Anterior cingulate cortex (tissue), 58 donors: ENCODE data around the gene NDUFA3.

Experiments used
- DNase-seq, 58 donors: peaks; one replicate each; lab custom pipeline; 2025; lab: John Stamatoyannopoulos, UW

NDUFA3 gene

DNA sequence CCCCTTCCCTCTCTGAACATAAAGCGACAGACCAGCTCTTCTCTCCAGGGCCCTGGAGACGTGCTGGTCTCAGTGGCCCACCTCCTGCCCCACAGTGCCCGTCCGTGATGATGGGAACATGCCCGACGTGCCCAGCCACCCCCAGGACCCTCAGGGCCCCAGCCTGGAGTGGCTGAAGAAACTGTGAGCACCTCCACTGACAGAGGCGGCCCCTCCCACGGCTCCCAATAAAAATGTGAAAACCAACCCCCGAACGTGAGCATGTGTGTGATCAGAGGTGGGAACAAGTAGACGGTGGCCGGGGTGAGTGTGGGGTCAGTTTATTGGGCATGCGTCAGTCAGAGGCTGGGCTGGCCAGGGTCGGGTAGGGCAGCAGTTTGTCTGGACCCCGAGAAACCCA is 4.1 kb downstream of the NDUFA3 start:
- no peak for DNase-seq

DNA sequence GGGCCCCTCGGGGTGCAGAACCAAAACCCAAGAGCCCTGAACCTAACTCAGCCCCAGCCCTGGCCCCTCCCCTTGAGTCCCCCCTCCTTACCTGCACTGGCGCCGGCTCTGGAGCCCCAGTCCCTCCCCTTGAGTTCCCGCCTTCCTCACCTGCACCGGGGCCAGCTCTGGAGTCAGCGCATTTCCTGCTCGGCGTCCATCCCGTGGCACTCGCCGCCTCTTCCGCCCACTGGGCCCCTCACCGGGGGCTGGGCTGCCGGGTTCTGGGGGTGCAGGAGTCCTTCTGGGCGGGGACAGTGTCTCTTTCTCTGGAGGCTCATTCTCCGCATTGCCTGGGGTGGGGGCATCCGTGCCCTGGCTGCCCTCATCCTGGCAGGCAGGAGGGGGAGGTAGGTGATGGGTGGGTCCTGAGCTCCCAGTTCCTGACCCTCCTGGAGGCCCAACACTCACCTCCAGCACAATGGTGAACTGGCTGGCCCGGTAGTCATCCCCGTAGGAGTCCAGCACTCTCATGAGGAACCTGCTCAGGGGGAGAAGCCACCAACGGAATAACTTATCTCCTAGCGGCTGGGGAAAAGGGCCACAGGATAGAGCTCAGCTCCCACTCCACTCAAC is 5.3 kb downstream of the NDUFA3 start:
- DNase-seq: no peak

DNA sequence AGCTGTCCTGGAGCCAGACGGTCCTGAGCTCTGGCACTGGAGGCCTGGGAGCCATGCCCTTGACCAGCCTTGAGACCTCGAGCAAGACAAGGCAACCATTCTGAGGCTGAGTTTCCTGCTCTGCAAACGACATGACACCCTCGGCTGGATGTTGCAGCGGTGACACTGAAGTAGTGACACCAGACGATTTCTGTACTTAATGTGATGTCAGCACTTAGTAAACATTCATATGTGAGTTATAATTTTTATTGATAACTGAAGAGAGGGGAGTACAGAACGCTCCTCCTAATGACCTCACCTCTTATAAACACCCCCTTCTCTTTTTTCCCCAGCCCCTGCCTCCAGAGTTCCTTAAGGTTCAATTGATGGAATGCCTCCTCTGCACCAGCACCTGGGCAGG is 5.8 kb downstream of the NDUFA3 start:
- no peak for DNase-seq

DNA sequence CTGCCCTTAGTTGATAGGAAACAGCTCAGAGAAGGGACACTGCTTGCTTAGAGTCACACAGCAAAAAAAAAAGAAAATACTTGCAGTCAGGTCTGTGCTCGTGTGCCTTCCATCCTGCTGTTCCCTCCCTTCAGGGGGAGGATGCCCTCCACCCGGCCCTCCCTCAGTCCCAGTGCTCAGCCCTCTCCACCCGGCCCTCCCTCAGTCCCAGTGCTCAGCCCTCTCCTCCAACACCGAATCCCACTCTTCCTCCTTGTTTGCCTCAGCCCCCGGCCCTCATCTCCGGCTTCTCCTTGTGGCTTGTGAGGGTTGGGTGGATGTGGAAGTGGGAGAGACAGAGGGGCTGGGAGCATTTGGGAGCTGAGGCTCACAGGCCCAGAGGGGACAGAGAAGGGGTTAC is 7.0 kb downstream of the NDUFA3 start:
- peak in 1 of 58 donors; percentile 6 for DNase-seq

DNA sequence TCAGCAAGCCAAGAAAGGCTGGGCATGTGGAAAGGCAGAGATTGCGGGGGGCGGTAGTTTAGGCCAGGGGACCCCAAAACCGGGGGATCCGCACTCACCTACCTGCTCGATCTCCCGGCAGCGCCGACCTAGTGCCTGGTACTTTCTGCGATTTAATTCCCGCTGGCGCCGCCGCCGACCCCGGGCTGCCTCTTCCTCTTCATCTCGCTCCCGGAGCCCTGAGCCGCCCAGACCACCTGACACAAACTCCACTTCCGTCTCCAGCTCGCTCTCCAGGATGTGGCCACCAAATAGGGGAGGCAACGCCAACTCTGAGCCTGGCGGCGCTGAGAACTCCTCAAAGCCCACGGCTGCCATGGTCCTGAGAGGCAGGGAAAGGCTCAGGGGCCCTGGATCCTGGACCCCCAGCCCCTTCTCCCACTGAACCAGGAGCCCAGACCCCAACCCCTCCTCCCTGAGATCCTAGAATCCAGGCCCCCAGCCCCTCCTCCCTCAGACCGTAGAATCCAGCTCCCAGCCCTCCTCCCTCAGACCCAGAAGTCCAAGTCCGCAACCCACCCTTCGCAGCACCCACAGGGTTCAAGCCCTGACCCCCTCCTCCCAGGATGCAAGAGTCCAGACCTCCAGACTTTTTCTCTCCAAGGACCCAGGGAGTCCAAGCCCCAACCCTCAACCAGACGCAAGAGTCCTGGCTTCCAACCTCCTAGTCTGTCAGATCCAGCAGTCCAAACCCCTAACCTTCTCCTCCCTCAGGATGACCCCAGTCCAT is 11.9 kb downstream of the NDUFA3 start:
- DNase-seq: peak in 42 of 58 donors; percentile 5 to 62 (median 26)

DNA sequence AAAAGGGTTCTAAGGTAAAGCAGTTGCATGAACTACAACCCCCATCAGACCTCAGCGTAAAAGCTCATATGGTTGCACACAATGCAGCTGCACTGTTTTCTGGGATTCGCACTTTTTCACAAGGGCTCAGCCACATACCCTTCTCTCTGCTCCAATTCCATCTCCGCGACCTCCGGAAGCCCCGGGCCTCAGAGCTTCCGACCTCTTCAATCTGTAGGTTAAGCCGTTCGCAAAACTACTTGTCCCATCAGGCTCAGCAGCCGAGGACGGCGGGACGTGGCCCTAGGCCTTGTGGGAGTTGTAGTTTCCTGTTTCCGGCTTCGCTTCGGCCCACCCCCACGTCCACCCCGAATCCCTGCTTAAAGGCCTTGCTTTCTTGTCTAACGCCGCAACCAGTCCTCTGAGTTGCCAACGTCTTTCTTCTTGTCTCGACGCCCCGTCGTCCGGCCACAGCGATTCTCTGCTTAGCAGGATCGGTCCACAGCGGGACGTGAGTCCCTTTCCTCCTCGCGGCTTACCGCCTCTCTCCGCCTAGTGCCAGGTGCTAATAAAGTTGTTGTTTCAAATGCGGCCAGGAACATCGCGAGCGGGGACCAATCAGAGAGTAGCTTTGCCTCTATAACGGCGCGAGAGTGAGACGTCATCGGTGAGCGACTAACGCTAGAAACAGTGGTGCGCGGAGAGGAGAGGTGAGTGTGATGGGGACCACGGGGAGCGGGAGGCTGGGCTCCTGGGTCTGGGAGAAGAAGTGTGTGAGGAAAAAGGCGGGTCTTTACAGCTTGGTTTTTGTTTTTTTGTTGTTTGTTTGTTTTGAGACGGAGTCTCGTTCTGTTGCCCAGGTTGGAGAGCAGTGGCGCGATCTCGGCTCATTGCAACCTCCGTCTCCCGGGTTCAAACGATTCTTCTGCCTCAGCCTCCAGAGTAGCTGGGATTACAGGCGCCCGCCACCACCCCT is 12.7 kb downstream of the NDUFA3 start, which contains the start of the genes PRPF31 and TFPT:
Gene PRPF31 (plus strand): TSS at position 646 of the 955 bp plus-strand sequence. CDS start 2,525 bp downstream, outside the sequence.
Gene TFPT (minus strand): TSS at position 549 of the 955 bp plus-strand sequence. CDS start 388 bp downstream, at position 161.
- DNase-seq: peak; percentile 47 to 100 (median 96)

DNA sequence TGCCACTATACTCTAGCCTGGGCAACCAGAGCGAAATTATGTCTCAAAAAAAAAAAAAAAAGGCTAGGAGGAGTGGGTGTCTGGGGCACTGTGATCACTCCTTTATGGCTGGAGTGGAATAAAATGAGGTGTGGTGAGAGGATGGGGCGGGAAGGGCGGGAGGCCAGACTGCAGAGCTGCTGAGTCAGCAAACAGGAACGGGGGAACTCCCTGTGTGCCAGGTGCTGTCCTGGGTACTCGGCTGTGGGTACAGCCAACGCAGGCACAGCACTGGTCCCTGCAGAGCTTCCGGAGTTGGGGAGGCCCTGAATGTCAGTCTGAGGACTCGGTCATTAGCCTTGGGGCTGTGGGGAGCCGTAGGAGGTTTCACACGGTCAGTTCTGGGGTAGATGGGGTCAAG is 18.6 kb downstream of the NDUFA3 start:
- DNase-seq: no peak

DNA sequence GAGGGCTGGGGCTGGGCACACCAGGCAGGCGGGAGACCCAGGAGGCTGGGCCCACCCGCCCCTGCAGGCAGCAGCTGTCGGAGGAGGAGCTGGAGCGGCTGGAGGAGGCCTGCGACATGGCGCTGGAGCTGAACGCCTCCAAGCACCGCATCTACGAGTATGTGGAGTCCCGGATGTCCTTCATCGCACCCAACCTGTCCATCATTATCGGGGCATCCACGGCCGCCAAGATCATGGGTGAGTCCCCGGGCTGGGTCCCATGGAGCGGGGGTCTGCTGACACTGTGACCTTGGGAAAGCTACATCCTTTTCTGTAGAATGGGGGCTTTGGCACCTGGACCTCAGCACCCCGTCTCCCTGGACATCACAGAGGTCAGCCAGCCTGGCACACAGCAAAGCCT is 21.0 kb downstream of the NDUFA3 start:
- DNase-seq: no peak

DNA sequence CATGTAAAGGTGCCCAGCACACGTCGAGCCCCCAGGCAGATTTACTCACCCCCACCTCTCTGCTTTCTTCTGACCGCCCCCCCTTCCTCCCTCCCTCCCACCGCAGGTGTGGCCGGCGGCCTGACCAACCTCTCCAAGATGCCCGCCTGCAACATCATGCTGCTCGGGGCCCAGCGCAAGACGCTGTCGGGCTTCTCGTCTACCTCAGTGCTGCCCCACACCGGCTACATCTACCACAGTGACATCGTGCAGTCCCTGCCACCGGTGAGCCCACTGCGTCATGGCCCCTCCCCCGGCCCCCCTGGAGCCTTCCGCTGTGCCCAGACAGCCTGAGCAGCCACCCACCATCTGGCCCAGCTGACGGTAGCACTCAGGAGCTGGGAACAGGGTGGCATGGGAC is 21.7 kb downstream of the NDUFA3 start:
- DNase-seq: no peak

DNA sequence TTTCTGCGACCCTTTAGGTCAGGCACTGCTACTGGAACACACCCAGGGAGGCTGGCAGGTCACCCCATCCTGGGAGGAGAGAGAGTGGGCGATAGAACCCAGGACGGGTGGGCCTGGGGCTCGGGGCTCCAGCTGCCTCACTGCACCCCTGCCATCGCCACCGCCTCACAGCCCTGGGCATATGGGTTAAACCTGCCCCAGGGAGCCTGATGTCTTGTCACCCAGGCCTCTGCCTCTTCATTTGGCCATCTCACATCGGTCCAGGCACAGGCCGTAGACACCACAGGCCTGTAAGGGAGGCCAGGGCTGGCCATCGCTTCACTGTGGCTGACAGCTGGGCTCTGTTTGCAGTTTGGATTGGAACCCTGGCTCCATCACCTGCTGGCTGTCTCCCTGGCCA is 23.1 kb downstream of the NDUFA3 start:
- no peak for DNase-seq

DNA sequence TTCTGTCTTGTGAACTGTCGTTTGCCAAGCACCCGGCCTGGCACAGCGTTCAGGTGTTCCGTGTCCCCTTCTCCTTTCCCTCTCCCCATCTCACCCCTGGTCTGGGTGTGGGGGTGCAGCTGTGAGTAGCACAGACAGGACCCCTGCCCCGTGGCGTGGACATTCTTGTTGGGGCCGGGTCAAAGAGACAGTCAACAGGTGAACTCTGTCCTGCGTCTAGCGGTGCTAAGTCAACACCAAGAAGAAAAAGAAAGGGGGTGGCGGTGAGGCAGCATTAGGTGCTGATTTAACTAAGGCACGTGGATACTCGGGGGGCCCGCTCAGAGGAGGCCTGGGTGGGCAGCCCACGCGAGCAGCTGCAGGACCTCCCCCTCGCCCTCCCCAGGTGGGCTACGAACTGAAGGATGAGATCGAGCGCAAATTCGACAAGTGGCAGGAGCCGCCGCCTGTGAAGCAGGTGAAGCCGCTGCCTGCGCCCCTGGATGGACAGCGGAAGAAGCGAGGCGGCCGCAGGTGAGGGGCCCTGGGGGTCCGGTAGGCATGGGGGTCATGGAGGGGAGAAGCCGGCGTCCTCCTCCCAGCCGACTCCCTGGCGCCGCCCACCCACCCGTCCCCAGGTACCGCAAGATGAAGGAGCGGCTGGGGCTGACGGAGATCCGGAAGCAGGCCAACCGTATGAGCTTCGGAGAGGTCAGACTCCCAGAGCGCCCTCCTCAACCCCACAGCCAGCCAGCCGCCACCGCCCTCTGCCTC is 25.2 kb downstream of the NDUFA3 start:
- DNase-seq: no peak

DNA sequence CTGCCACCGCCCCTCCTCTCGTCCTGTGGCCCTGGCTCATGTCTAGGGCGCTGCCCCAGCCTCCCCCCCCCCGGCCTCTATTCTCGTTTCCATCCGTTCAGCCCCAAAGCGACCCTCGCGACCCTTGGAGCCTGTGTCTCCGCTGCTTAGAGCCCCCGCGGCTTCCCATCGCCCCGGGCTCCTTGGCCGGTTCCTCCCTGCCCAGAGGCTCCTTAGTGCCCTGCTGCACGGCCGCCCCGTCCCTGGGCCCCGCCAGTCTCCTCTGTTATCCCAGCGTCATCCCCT is 25.7 kb downstream of the NDUFA3 start:
- no peak for DNase-seq

DNA sequence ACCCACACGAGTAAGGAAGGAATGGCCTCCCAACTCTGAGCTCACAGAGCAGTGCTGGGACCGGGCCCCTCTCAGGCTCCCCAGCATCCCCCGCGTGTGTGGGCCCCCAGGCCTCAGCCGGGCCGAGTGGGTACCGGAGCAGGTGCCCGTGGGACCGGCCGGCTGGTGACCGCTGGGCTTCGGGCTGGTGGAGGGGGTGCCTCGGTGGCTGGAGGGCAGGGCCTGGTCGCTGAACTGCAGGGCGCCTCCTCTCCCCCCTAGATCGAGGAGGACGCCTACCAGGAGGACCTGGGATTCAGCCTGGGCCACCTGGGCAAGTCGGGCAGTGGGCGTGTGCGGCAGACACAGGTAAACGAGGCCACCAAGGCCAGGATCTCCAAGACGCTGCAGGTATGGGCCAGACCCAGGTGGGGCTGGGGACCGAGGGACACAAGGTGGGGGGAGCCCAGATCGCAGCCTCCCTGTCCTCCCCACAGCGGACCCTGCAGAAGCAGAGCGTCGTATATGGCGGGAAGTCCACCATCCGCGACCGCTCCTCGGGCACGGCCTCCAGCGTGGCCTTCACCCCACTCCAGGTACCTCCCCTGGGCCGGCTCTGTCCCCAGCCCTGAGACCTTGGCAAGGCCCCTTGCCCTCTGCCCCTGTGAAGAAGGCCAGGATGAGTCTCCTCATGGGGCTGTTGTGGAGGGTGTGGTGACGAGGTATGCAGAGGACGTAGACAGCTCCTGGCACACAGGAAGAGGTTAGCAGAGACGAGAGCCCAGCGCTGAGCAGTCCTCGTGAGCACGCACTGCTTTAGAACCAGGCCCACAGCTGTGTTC is 26.4 kb downstream of the NDUFA3 start:
- no peak for DNase-seq

DNA sequence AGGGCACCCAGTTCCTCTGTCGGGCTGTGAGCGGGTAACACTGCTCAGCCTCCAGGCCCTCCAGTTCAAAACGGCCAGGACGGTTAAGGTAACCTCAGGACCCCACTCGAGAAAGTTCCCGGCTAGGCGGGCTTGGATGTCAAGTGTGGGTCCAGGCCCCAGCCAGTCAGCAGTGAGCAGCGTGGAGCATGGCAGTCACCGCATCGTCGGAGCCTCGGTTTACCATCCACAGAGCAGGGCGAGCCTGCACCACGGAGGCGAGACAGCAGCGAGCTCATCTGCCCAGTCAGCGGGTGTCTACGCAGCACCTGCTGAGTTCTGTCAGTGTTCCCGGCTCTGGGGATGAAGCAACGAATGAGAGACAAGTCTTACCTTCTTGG is 27.0 kb downstream of the NDUFA3 start:
- DNase-seq: no peak

DNA sequence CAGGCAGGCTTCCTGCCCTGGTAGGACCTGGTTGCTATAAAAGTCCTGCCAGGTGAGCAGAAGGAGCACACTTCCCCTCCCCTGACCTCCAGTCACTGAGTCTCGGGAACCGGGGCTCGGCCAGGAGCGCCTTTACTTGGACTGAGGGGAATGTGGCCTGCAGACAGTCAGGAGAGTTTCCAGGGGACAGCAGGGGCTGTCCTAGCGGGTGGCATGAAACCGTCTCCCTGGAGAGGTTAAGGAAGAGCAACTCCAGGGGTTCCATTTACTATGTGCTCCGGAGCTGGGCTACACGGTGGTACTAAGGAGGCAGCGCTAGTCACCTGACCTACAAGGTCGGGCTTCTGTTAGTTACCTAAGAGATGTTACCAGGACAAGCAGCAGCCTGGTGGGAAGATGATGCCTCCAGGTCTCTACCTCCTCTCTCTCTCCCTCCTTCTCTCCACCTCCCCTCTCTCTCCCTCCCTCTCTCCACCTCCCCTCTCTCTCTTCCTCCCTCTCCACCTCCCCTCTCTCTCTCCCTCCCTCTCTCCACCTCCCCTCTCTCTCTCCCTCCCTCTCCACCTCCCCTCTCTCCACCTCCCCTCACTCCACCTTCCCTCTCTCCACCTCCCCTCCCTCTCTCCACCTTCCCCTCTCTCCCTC is 30.8 kb downstream of the NDUFA3 start:
- peak in 9 of 58 donors; percentile 7 to 85 (median 17) for DNase-seq

DNA sequence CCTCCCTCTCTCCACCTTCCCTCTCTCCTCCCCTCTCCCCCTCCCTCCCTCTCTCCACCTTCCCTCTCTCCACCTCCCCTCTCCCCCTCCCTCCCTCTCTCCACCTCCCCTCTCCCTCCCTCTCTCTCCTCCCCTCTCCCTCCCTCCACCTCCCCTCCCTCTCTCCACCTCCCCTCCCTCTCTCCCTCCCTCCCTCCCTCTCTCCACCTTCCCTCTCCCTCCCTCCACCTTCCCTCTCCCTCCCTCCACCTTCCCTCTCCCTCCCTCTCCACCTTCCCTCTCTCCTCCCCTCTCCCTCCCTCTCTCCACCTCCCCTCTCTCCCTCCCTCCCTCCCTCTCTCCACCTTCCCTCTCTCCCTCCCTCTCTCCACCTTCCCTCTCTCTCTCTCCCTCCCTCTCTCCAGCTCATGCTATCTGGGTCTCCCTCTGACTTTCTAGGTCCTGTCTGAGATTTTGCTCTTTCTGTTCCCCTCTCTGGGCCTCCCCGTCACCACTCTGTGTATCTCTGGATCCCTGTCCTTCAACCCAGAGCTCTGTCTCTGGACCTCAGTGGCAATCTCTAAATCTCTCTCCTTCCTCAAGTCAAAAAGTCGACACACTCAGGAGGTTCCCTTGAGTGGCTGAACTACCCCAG is 31.4 kb downstream of the NDUFA3 start:
- no peak for DNase-seq

DNA sequence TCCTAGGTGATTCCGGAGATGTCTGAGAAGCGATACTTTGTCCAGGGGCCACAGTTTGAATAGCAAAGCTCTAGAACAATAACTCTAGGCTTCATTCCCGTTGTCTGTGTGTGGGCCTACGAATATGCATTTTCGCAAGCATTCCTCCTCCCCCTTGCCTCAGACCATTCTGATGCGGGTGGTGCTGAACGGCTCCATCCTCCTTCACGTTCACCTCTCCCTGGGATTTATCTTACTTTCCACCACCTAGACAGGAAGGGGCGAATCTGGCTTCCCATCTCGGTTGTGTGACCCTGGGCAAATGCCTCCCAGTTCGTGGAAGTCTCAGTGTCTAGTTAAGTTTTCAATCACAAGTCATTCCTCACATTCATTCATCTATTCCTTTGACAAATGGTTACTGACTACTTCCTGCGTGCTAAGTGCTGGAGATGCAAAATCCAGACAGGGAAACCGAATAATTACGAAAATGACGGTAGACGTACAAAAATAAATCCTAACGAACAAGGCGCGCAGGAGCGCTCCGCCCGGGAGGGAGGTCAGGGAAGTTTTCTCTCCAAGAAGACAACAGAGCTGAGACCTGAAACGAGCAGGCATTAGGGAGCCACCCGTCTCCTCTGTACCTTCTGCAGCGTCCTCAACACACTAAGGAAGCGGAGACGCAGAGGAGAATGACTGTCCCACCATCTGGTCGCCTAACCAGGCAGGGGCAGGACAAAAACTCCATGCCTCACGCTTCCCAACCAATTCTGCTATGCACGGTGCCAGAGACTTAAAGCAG is 33.6 kb downstream of the NDUFA3 start:
- DNase-seq: peak in 3 of 58 donors; percentile 20 to 46 (median 41)
